Upper lobe of right lung (tissue), 1 donor: ENCODE data around the gene BNC2. TPM values are rescaled to one million over a fixed set of nuclear protein-coding genes. Genes with fewer than 3 reads are reported as not detected.

Source experiments
- ATAC-seq: fragments of 200-7000 bp; cut with Tn5 transposase; one replicate; pipeline ENCODE4 v1.9.1; 2020; ENCODE audit warnings: mild to moderate bottlenecking, moderate library complexity
- DNase-seq: peaks from one replicate; pipeline ENCODE4 v3.0.0-alpha.2; 2020
- H3K27ac ChIP-seq: fragments of 200-600 bp; one replicate; pipeline ENCODE4 v1.8.0; 2022
- H3K27me3 ChIP-seq: fragments of 200-600 bp; one replicate; pipeline ENCODE4 v1.8.0; 2022; ENCODE audit warnings: mild to moderate bottlenecking
- H3K36me3 ChIP-seq: fragments of 200-600 bp; one replicate; pipeline ENCODE4 v1.8.0; 2022
- H3K4me1 ChIP-seq: fragments of 200-600 bp; one replicate; pipeline ENCODE4 v1.8.0; 2022
- H3K4me3 ChIP-seq: fragments of 200-600 bp; one replicate; pipeline ENCODE4 v1.8.0; 2022; ENCODE audit warnings: mild to moderate bottlenecking
- H3K9me3 ChIP-seq: fragments of 200-600 bp; one replicate; pipeline ENCODE4 v1.8.0; 2022
- CTCF ChIP-seq: fragments of 200-600 bp; IDR thresholded peaks from one replicate; pipeline ENCODE4 v1.8.0; 2022; ENCODE audit warnings: antibody characterized with exemption
- intact Hi-C: fragments of 100-400 bp; cut with DNase I; formaldehyde crosslinking; loops from one replicate; pipeline ENCODE4 v1.11.0; 2022
- total RNA-seq: library from RNA; stranded (reverse); fragmentation: NEBNext Ultra II Directional; extraction: Animal tissue kit (Norgen Biotek cat#: 25700); gene quantifications from one replicate; pipeline ENCODE4 v1.2.1, GENCODE V29; 2021
- donor health status: DM: no; HTN: yes; CAD: no; lungs with severe emphysema.

BNC2 gene
- total RNA-seq, 1 donor from 2014 or later, result 18.1 TPM

- intact Hi-C loops, result no loop called here
- no peak for TF ChIP-seq CTCF
- Histone ChIP-seq H3K4me1 (no peaks in the 10 kb centered on the region), H3K4me3 (no peak overlapping the region), H3K27ac (no peak overlapping the region), H3K27me3 (no peaks in the 10 kb centered on the region), H3K9me3 (no peaks in the 10 kb centered on the region), H3K36me3 (no peaks in the 10 kb centered on the region)
- ATAC-seq (no peak), DNase-seq (no peak)
These were observed 420.4 kb downstream of the BNC2 start for GRCh38 chr9:16450043-16450442.

GRCh38 chr9:16449076-16449730 is 421.3 kb downstream of the BNC2 start:
- Histone ChIP-seq H3K27ac (no peak overlapping the region), H3K27me3 (no peaks in the 10 kb centered on the region), H3K4me1 (no peaks in the 10 kb centered on the region), H3K36me3 (no peaks in the 10 kb centered on the region), H3K4me3 (no peak overlapping the region), H3K9me3 (no peaks in the 10 kb centered on the region)
- DNase-seq (no peak), ATAC-seq (no peak)
- intact Hi-C loops, result no loop called here
- TF ChIP-seq CTCF, result no peak

- intact Hi-C loops, result no loop called here
These were observed 422.5 kb downstream of the BNC2 start for GRCh38 chr9:16447946-16448345.

GRCh38 chr9:16446636-16447035 is 423.8 kb downstream of the BNC2 start:
- intact Hi-C loops, result no loop called here
- Histone ChIP-seq H3K27ac (no peak overlapping the region), H3K36me3 (no peaks in the 10 kb centered on the region), H3K27me3 (no peaks in the 10 kb centered on the region), H3K4me1 (no peaks in the 10 kb centered on the region), H3K9me3 (no peaks in the 10 kb centered on the region), H3K4me3 (no peak overlapping the region)
- no peak for TF ChIP-seq CTCF
- DNase-seq, result no peak
- ATAC-seq, result no peak

More at GRCh38 chr9:16447946-16448345, 422.5 kb downstream of the BNC2 start:
- no peak for TF ChIP-seq CTCF
- no peak for ATAC-seq
- Histone ChIP-seq H3K36me3 (no peaks in the 10 kb centered on the region), H3K27me3 (no peaks in the 10 kb centered on the region), H3K9me3 (no peaks in the 10 kb centered on the region), H3K4me3 (no peak overlapping the region), H3K27ac (no peak overlapping the region), H3K4me1 (no peaks in the 10 kb centered on the region)
- no peak for DNase-seq

GRCh38 chr9:16445141-16445920 is 425.1 kb downstream of the BNC2 start:
- DNase-seq, result no peak
- intact Hi-C loops, result no loop called here
- no peak for TF ChIP-seq CTCF
- no peaks in the 10 kb centered on the region for H3K9me3 ChIP-seq
- H3K36me3 ChIP-seq, result no peaks in the 10 kb centered on the region
- no peaks in the 10 kb centered on the region for H3K27me3 ChIP-seq
- no peak for ATAC-seq
- H3K27ac ChIP-seq, result no peak overlapping the region
- H3K4me3 ChIP-seq, result no peak overlapping the region
- H3K4me1 ChIP-seq, result no peaks in the 10 kb centered on the region
